NCI-H1092 treated with DMSO at 0.1 percent for 48 hours (cell line): Measurements from ENCODE around the gene HBEGF.
"Not testable (repeated sequence)": the region's sequence is repeated elsewhere in the genome, so short reads cannot be mapped to it uniquely, and the experiment has no call there.

Experiments
- DNase-seq: peaks from one replicate; lab custom pipeline; 2025; lab: John Stamatoyannopoulos, UW

The HBEGF gene

DNA sequence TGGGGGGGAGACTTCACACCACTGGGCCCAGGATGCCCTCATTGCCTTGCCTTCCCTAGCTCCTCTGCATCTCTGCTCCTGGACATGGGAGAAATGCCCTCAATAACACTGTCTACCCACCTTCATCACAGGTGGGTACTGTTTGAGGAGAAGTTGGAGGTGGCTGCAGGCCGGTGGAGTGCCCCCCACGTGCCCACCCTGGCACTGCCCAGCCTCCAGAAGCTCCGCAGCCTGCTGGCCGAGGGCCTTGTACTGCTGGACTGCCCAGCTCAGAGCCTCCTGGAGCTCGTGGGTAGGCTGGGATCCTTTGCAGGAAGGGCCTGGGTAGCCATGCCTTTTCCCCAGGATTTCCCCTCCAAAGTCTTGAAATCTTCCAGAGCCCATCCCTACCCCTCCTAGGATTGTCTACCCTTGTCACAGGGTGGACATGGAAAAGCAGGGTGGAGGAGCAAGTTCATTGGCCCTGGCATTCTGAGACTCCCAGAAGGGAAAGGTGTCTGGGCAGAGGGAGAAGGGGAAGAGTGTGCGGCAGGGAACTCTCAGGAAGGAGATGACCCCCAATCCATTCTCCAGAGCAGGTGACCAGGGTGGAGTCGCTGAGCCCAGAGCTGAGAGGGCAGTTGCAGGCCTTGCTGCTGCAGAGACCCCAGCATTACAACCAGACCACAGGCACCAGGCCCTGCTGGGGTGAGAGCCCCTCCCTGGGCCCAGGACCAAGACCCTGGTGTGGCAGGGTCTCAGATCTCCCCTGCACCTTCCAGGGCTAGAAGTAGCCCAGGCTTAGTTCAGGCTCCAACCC is 14.5 kb upstream of the HBEGF start:
- DNase-seq = no peak

DNA sequence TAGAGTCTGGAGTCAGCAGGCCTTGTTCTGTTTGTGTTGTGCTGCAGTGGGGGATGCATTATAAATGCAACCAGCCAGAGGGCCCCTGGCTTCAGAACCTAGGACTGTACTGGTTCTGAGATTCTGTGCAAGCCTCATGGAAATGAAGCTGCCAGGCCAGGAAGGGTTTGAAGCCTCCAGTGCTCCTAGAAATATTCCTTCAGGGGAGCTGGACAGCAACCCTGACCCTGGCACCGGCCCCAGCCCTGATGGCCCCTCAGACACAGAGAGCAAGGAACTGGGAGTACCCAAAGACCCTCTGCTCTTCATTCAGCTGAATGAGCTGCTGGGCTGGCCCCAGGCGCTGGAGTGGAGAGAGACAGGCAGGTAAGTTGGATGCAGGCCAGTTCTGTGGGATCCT is 13.7 kb upstream of the HBEGF start, which contains the start of gene SLC4A9:
SLC4A9 (plus strand) TSS at position 94 of the 400 bp plus-strand sequence; CDS start at position 137, 43 bp downstream.
- no peak for DNase-seq

GRCh38 chr5:140358738-140359310 is 12.4 kb upstream of the HBEGF start:
- peak; percentile 2 for DNase-seq

GRCh38 chr5:140357726-140358093 is 11.3 kb upstream of the HBEGF start:
- peak; percentile 76 for DNase-seq

- no peak for DNase-seq
Observed at GRCh38 chr5:140356853-140357725, 10.7 kb upstream of the HBEGF start.

- DNase-seq = no peak
Observed at GRCh38 chr5:140355546-140355945, 9.1 kb upstream of the HBEGF start.

GRCh38 chr5:140351609-140352334 is 5.4 kb upstream of the HBEGF start:
- peak; percentile 50 for DNase-seq

GRCh38 chr5:140349244-140349643 is 2.8 kb upstream of the HBEGF start:
- DNase-seq = no peak

DNA sequence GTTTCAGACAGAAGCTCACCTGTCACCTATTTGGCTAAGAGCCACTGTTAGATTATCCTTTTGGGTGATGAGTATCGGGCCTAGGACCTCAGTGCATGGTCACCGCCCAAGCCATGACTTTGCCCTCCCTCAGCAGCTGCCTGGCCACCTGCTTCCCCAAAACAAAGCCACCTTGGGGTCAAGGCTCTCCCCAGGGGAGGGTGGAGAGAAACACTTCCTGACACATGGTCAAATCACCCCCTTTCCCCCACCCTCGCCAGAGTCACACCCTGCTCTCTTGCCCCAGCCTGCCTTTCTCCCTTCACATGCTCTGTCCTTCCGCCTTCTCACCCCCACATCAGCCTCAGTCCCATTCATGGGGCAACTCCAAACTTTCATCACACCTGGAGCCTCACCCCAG is 1.7 kb upstream of the HBEGF start:
- no peak for DNase-seq

GRCh38 chr5:140347360-140347759 is 957 bp upstream of the HBEGF start:
- no peak for DNase-seq

DNA sequence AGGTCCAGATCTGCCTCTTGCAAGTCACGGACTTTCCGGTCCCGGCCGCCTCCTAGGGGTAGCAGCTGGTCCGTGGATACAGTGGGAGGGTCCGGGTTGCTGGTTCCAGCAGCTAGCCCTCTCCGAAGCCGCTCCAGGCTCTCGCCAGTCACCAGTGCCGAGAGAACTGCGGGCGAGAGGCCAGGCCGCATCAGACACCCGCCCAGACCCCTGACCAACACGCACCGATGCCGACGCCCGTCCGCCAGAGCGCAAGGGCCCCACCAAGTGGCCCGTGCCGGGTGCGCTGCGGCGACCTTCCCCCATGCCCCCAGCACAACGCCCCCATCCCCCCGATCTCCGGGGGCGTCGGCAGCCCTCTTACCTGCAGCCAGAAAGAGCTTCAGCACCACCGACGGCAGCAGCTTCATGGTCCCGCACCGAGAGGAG is 470 bp downstream of the HBEGF start:
- peak; percentile 60 for DNase-seq

GRCh38 chr5:140344683-140345423 is 1.6 kb downstream of the HBEGF start:
- no peak for DNase-seq

- not testable (repeated sequence) for DNase-seq
Observed at GRCh38 chr5:140343849-140344248, 2.6 kb downstream of the HBEGF start.

GRCh38 chr5:140342896-140343295 is 3.5 kb downstream of the HBEGF start:
- no peak for DNase-seq

GRCh38 chr5:140342287-140342686 is 4.1 kb downstream of the HBEGF start:
- DNase-seq = no peak

DNA sequence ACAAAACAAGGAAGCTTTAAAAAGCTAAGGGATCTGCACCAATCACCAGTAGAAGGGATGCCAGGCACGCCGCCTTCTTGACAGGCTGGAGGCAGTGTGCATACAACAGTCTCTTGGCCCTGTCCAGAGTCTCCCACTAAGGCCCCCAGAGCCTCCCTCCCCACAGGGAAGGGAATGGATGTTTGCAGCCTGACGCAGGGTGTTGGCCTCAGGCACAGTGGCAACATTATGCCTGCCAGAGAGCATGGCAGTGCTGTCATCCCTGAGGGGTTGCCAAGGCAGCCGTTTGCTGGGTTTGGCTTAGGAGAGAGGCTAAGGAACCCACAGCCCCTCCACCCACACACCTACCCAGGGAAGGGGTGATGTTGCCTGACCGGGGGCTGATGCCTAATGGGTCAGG is 4.8 kb downstream of the HBEGF start:
- DNase-seq = no peak

GRCh38 chr5:140340605-140341121 is 5.7 kb downstream of the HBEGF start:
- no peak for DNase-seq

DNA sequence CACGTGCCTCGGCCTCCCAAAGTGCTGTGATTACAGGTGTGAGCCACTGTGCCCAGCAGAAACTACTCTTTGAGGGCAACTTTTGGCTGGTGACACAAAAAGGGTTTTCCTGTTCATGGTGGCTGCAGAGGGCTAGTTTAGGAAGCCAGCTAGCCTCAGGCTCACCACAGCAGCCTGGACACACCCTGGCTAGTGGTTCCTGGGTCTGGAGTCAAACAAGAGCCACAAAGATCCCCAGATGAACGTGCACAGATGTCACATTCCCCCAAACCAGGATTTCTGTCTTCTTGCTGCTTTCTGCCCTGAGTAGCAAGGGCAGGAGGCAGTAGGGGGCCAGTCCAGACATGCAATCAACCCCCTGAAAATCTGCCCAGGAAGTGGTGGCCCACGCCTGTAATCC is 6.8 kb downstream of the HBEGF start:
- DNase-seq = no peak

DNA sequence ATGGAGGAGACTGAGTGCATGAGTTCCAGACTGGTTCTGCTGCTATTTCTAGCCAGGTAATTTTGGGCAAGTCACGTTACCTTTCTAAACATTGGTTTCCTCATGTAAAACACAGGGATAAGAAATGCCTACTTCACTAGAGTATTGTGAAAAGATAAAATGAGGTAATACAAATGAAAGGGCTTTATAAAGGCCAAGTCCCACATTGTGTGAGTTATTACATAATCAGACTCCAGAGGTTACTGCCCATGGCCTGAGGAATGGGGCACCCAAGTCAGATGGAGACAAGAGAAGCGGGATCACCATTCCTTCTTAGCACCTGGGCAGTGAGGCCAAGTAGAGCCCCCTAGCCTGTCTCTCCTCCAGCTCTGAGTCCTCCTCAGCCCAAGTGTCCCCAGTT is 7.5 kb downstream of the HBEGF start:
- no peak for DNase-seq

GRCh38 chr5:140338336-140338735 is 8.1 kb downstream of the HBEGF start:
- no peak for DNase-seq

DNA sequence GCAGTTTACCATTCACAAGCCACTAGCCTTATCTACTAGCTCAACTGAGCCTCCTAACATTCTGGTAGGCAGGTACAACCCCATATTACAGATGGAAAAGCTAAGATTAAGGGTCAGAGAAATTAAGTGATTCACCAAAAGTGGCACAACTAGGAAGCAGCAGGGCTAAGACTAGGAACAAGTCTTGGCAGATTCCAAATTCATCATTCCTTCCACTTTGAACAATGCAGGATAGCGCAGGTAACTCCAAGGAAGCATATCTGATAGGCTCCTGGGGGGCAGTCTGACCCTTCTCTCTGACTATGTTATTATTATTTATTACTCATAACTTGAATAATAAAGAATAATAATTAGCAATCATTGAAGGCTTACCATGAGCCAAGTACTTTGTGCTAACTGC is 8.5 kb downstream of the HBEGF start:
- no peak for DNase-seq
